Measurements from ENCODE around the gene ARHGAP30.

ARHGAP30 gene

GRCh38 chr1:161009602-161010211 is 60.0 kb downstream of the ARHGAP30 start:
- no peak for DNase-seq (ENCODE audit: low read depth)

DNA sequence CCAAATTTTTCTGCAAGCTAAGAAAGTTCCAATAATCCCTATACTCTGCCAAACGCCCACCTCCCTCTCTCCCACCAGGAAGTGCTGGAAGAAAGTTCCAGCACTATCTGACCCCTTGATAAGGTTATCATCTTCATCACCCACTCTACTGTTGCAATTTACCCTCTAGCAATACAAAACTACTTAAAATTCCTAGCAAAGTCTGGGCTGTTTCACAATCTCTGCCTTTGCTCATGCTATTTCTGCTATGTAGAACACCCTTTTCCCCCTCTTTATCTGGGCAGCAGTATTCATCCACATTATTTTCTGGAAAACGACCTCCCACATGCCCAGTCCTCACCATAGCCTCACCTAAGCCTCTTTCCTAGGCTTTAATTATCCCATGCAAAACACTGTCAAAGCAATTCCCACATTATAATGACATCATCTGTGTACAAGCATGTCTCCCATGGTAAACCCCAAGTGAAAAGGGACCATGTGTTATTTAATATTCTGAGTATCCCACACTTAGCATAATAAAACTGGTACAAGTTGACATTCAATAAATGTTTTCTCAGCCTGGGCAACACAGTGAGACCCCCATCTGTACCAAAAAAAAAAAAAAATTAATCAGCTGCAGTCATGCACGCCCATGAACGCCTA is 60.7 kb downstream of the ARHGAP30 start:
- no peak for DNase-seq (ENCODE audit: low read depth)

GRCh38 chr1:161007369-161007768 is 62.3 kb downstream of the ARHGAP30 start:
- DNase-seq (ENCODE audit: low read depth): no peak

DNA sequence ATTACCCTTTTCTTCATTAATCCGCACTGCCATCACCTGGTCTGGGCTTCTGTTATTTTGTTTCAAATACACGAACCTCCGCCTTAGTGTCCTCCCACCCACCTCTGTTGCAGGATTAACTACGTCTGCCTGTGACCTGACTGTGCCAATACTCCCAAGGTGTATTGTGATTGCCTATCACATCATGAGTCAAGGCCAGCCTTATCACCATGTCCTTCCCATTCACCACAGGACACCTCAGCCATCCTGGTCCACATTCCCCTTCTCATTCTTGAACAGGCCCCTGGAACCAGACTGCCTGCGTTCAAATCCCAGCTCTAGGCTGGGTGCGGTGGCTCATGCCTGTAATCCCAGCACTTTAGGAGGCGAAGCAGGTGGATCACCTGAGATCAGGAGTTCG is 63.1 kb downstream of the ARHGAP30 start:
- no peak for DNase-seq (ENCODE audit: low read depth)

DNA sequence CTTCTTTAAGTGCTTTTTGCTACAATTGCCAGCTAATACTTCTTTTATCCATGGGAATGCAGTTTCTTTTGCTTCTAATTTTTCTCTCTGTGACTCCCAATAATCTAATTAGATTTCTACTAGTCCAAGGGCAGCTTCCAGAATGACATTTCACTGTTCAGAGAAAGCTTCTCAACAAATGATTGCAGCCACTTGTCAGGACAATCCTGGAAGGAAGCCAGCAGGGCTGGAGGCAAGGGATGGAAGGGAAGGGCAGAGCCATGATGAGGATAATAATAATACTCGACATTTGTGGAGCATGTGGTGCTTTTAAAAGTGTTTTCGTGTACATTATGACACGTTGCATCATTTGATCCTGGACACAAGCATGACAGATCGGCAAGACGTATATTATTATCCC is 68.2 kb downstream of the ARHGAP30 start:
- DNase-seq (ENCODE audit: low read depth): no peak

DNA sequence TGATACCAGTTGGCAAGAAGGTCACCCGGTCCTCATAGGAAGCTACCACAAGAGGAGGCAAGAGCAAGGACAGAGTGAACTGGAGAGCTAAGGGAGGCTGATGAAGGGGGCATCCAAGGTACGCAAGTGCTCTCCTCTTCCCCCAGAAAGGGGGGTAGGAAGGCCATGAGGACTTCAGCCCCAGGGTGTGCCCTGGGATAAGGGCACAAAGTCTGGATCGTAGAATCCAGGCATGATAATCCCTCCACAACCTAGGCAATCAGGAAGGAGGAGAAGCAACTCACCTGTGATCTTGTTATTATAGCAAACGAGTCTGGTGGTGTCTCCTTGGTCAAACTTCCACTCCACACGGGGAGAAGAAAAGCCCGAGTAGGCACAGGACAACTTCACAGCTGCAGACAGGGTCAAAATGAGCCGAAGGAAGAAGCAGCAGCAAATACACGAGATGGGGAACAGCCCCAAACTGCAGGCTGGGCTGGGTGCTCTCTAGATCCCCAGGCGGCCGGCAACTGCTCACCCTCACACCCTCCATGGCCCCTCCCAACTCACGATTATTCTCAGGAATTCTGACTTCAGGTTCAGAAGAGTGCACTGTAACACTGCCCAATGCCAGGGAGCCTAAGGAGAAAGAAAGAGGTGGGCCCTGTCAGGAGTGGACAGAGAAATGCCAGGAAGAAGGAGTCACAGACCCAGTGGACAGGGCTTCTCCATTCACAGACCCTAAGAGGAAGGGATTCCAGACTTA is 68.8 kb downstream of the ARHGAP30 start:
- DNase-seq (ENCODE audit: low read depth): no peak

DNA sequence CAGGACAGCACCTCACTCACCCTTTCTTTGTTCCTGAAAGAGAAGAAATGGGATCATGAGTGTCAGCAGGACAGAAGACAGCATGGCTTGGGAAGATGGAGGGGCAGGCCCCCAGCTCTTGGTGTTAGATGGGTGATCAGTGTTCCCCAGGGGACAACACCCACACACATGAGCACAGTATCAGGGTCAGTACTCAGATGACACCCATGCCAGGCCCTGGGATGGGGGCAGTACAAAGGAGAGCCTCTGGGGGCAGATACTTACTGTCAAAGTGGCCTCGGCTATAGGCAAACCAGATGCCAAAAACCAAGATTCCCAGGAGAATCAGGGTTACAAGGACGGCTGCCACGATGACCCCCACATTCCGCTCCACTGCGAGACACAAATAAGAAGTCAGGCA is 70.3 kb downstream of the ARHGAP30 start:
- no peak for DNase-seq (ENCODE audit: low read depth)

GRCh38 chr1:160997323-160998038 is 72.2 kb downstream of the ARHGAP30 start:
- DNase-seq (ENCODE audit: low read depth): peak; percentile 27
